ENCODE data around the gene CNOT11.

DNA sequence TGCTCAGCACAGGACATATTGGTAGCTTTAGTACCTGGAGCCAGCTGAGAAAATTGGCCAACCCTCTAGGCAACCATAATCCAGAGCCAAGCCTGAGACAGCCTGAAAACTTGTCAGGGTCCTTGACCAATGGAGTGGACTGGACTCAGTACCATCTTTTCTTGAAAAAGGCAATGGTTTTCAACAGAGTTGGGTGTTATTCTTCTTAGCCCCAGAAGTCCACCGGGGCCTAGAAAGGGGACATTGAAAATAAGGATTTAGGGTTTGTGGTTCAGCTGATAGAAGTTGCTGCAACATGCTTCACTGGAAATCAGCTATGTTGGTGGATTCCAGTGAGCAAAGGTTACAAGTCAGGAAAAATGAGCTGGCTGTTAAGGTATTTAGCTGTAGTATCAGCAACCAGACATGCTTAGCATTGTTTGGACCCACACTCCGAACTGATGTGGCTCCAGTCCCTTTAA is 22.1 kb upstream of the CNOT11 start:
- TF ChIP-seq EZH2 (IDR thresholded peaks at IDR 0.05; ENCODE audit: low read length), result no peak
- TF ChIP-seq, protein P1, sequence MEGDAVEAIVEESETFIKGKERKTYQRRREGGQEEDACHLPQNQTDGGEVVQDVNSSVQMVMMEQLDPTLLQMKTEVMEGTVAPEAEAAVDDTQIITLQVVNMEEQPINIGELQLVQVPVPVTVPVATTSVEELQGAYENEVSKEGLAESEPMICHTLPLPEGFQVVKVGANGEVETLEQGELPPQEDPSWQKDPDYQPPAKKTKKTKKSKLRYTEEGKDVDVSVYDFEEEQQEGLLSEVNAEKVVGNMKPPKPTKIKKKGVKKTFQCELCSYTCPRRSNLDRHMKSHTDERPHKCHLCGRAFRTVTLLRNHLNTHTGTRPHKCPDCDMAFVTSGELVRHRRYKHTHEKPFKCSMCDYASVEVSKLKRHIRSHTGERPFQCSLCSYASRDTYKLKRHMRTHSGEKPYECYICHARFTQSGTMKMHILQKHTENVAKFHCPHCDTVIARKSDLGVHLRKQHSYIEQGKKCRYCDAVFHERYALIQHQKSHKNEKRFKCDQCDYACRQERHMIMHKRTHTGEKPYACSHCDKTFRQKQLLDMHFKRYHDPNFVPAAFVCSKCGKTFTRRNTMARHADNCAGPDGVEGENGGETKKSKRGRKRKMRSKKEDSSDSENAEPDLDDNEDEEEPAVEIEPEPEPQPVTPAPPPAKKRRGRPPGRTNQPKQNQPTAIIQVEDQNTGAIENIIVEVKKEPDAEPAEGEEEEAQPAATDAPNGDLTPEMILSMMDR (optimal IDR thresholded peaks at IDR 0.05 in 1 of 3, IDR thresholded peaks at IDR 0.05 in 1 of 3, conservative IDR thresholded peaks at IDR 0.05 in 1 of 3; ENCODE audit: extremely low read depth in 1 of 3, insufficient read depth in 2 of 3, low read length in 3 of 3), result no peak

All from keratinocyte (primary cell).